ENCODE results near the gene TTC23. TPM values are rescaled to one million over a fixed set of nuclear protein-coding genes. Genes with fewer than 3 reads are reported as not detected.

TTC23 gene
- total RNA-seq, 1 donor, result 28.5 TPM

GRCh38 chr15:99158626-99159412 is 90.6 kb downstream of the TTC23 start:
- no peak overlapping the region for H3K4me3 ChIP-seq (ENCODE audit: low read depth, low read length)
- DNase-seq (ENCODE audit: low read depth), result no peak
- TF ChIP-seq CTCF (IDR thresholded peaks at IDR 0.05; ENCODE audit: insufficient read depth, low read depth, low read length), result no peak

GRCh38 chr15:99157456-99157855 is 91.9 kb downstream of the TTC23 start:
- no peak overlapping the region for H3K4me3 ChIP-seq (ENCODE audit: low read depth, low read length)
- no peak for TF ChIP-seq CTCF (IDR thresholded peaks at IDR 0.05; ENCODE audit: insufficient read depth, low read depth, low read length)
- peak; percentile 35 for DNase-seq (ENCODE audit: low read depth)

GRCh38 chr15:99155961-99156443 is 93.4 kb downstream of the TTC23 start:
- TF ChIP-seq CTCF (IDR thresholded peaks at IDR 0.05; ENCODE audit: insufficient read depth, low read depth, low read length), result no peak
- peak; percentile 85 for DNase-seq (ENCODE audit: low read depth)
- no peak overlapping the region for H3K4me3 ChIP-seq (ENCODE audit: low read depth, low read length)

GRCh38 chr15:99154271-99154670 is 95.1 kb downstream of the TTC23 start:
- no peak overlapping the region for H3K4me3 ChIP-seq (ENCODE audit: low read depth, low read length)
- TF ChIP-seq CTCF (IDR thresholded peaks at IDR 0.05; ENCODE audit: insufficient read depth, low read depth, low read length), result no peak
- no peak for DNase-seq (ENCODE audit: low read depth)

- no peak for DNase-seq (ENCODE audit: low read depth)
- H3K4me3 ChIP-seq (ENCODE audit: low read depth, low read length), result no peak overlapping the region
- TF ChIP-seq CTCF (IDR thresholded peaks at IDR 0.05; ENCODE audit: insufficient read depth, low read depth, low read length), result no peak
Measured at GRCh38 chr15:99153026-99153535, 96.3 kb downstream of the TTC23 start.

- DNase-seq (ENCODE audit: low read depth), result no peak
- TF ChIP-seq CTCF (IDR thresholded peaks at IDR 0.05; ENCODE audit: insufficient read depth, low read depth, low read length), result no peak
- no peak overlapping the region for H3K4me3 ChIP-seq (ENCODE audit: low read depth, low read length)
Measured at GRCh38 chr15:99151156-99151555, 98.2 kb downstream of the TTC23 start.

Measured in fibroblast of villous mesenchyme (primary cell).